ENCODE measurements around the gene TSTD1.
A peak's percentile ranks its signal among the peaks of the same experiment; 100 is the strongest.
"Not testable (repeated sequence)": the region's sequence is repeated elsewhere in the genome, so short reads cannot be mapped to it uniquely, and the experiment has no call there.

Gene TSTD1

DNA sequence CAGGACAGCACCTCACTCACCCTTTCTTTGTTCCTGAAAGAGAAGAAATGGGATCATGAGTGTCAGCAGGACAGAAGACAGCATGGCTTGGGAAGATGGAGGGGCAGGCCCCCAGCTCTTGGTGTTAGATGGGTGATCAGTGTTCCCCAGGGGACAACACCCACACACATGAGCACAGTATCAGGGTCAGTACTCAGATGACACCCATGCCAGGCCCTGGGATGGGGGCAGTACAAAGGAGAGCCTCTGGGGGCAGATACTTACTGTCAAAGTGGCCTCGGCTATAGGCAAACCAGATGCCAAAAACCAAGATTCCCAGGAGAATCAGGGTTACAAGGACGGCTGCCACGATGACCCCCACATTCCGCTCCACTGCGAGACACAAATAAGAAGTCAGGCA lies 39.4 kb downstream of the TSTD1 start:
- CTCF ChIA-PET, result interaction anchor here (1.0 to 11.3 kb wide), 6 partner anchors 9 to 139 kb away, joined by 3 to 147 read pairs (median 5); partner anchors contain the start of genes DEDD and KLHDC9
- TF ChIP-seq, protein P1, sequence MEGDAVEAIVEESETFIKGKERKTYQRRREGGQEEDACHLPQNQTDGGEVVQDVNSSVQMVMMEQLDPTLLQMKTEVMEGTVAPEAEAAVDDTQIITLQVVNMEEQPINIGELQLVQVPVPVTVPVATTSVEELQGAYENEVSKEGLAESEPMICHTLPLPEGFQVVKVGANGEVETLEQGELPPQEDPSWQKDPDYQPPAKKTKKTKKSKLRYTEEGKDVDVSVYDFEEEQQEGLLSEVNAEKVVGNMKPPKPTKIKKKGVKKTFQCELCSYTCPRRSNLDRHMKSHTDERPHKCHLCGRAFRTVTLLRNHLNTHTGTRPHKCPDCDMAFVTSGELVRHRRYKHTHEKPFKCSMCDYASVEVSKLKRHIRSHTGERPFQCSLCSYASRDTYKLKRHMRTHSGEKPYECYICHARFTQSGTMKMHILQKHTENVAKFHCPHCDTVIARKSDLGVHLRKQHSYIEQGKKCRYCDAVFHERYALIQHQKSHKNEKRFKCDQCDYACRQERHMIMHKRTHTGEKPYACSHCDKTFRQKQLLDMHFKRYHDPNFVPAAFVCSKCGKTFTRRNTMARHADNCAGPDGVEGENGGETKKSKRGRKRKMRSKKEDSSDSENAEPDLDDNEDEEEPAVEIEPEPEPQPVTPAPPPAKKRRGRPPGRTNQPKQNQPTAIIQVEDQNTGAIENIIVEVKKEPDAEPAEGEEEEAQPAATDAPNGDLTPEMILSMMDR (IDR thresholded peaks at IDR 0.05; ENCODE audit: insufficient read depth, low read length, missing control alignments), result no peak
- DNase-seq (ENCODE audit: low read depth, low spot score), result no peak
- H3K4me3 ChIP-seq (ENCODE audit: low read depth, low read length), result no peak overlapping the region
- POLR2A ChIA-PET, result no interaction called here

DNA sequence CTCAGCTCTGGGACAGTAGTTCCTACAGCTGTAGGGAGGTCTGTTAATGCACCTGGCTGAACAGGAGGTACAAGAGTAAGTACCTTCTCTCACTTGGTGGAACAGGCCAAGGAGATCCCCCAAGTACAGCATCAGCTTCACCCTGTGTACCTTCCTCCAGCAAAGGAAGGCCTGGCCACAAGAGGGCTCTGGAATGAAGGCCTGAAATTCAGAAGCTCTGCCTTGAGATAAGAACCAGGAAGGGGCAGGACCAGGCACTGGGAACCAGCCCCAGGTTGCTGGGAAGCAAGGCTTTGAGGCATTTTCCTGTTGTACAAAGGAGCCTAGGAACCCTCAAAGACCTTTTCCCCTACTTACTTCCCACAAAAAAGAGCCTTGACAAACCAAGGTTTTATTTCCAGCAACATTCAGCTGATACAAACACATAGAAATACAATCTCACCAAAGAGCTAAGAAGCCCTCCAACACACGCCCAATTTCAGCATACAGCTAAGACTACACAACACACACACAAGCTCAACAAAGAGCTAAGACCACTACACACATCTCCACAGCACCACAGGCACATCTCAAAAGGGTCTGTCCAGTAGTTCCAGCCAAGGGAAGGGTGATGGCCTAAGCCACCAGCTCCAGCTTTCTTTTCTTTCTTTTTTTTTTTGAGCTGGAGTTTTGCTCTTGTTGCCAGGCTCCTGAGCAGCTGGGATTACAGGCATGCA lies 41.3 kb downstream of the TSTD1 start:
- ChIA-PET POLR2A (no interaction called here), CTCF (interaction anchor here (0.6 to 11.3 kb wide), 27 partner anchors 8 to 385 kb away, joined by 3 to 147 read pairs (median 5); partner anchors contain the start of genes DEDD, F11R, KLHDC9 and NECTIN4)
- TF ChIP-seq, protein P1 (IDR thresholded peaks at IDR 0.05; ENCODE audit: insufficient read depth, low read length, missing control alignments), result peak; percentile 68
- no peak overlapping the region for H3K4me3 ChIP-seq (ENCODE audit: low read depth, low read length)
- DNase-seq (ENCODE audit: low read depth, low spot score), result no peak

DNA sequence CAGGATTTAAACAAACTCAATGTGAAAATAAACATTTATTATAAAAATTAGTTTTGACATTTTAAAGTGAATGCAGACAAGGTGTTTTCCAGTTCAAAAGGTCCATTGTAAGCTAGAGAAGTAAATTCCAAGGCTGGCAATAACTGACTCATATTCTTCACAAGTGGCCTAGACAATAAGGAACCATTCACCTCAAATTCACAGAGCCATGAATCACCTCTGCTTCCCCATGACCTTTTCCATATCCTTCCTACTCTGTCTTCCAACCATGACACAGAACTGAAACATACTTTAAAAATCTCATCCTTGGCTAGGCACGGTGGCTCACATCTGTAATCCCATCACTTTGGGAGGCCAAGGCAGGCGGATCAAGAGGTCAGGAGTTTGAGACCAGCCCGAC lies 42.6 kb downstream of the TSTD1 start:
- POLR2A ChIA-PET, result no interaction called here
- no peak overlapping the region for H3K4me3 ChIP-seq (ENCODE audit: low read depth, low read length)
- no peak for DNase-seq (ENCODE audit: low read depth, low spot score)
- TF ChIP-seq, protein P1 (IDR thresholded peaks at IDR 0.05; ENCODE audit: insufficient read depth, low read length, missing control alignments), result no peak
- CTCF ChIA-PET, result interaction anchor here (0.8 to 11.3 kb wide), 12 partner anchors 8 to 386 kb away, joined by 3 to 147 read pairs (median 6); partner anchors contain the start of genes DEDD, KLHDC9 and USF1

DNA sequence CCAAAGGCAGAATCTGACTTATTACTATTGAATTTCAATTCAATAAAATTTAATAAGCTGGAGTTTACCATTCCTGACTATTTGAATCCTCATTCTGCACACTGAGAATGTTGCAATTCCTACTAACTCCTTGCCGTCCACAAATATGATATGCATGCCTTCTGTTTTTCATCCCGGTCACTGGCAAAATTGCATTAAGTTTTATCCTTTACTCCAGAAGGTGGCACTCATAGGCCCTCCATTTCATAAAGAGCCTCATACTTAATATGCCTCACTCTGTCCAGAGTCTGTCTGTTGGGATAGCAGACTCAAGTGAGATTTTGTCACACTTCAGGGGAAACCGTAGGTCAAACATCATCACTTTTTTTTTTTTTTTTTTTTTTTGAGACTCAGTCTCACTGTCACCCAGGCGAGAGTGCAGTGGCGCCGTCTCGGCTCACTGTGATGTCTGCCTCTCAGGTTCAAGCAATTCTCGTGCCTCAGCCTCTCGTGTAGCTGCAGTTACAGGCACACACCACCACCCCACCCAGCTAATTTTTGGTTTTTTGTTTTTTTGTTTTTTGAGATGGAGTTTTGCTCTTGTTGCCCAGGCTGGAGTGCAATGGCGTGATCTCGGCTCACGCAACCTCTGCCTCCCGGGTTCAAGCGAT lies 45.1 kb downstream of the TSTD1 start:
- peak; percentile 68 for DNase-seq (ENCODE audit: low read depth, low spot score)
- TF ChIP-seq, protein P1 (IDR thresholded peaks at IDR 0.05; ENCODE audit: insufficient read depth, low read length, missing control alignments), result peak; percentile 33
- no peak overlapping the region for H3K4me3 ChIP-seq (ENCODE audit: low read depth, low read length)
- POLR2A ChIA-PET, result no interaction called here
- CTCF ChIA-PET, result interaction anchor here (0.5 to 11.3 kb wide), 9 partner anchors 9 to 145 kb away, joined by 3 to 147 read pairs (median 6); partner anchors contain the start of genes DEDD, KLHDC9, NIT1 and PFDN2

DNA sequence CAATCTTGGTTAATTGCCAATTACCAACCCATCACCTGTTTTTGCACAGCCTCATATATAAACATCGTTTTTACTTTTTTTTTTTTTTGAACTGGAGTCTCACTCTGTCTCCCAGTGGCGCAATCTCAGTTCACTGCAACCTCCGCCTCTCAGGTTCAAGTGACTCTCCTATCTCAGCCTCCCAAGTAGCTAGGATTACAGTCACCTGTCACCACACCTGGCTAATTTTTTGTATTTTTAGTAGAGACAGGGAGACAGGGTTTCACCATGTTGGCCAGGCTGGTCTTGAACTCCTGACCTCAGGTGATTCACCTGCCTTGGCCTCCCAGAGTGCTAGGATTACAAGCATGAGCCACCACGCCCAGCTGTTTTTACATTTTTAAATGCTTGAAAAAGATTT lies 46.7 kb downstream of the TSTD1 start:
- POLR2A ChIA-PET, result not testable (repeated sequence)

More for the DNA sequence above, 46.7 kb downstream of the TSTD1 start:
- H3K4me3 ChIP-seq (ENCODE audit: low read depth, low read length); DNase-seq (ENCODE audit: low read depth, low spot score): not testable (repeated sequence)
- CTCF ChIA-PET, result interaction anchor here (0.8 to 11.3 kb wide), 7 partner anchors 13 to 267 kb away, joined by 3 to 147 read pairs (median 4); partner anchors contain the start of genes DEDD and KLHDC9

Measured in AG04449 (cell line).